SK-N-SH (cell line): ENCODE measurements around the gene VAMP7. TPM values are rescaled to one million over a fixed set of nuclear protein-coding genes. Genes with fewer than 3 reads are reported as not detected.

ENCODE experiments used
- CTCF ChIA-PET: fragments of 300-600, 350-600 bp; formaldehyde crosslinking; extraction: SDS; loops from one replicate; lab custom pipeline; 2021; lab: Yijun Ruan, JAX
- POLR2A ChIA-PET: fragments of 350-600 bp; sonication (Branson Sonifier 250); formaldehyde crosslinking; extraction: SDS; loops from one replicate; lab custom pipeline; 2020; ENCODE audit warnings: antibody characterized with exemption, inconsistent platforms; lab: Yijun Ruan, JAX
- DNase-seq: peaks from one replicate; pipeline ENCODE4 v3.0.0; 2012
- H2AFZ ChIP-seq: fragments of 200-600 bp; sonication (generic); 2 replicates; pipeline ENCODE4 v1.8.1; 2016; ENCODE audit warnings: antibody characterized with exemption, mild to moderate bottlenecking, low read depth
- H3F3A ChIP-seq: fragments of 200-600 bp; sonication (generic); replicated peaks from 2 replicates; pipeline ENCODE3; 2016; ENCODE audit warnings: antibody characterized with exemption, mild to moderate bottlenecking; ENCODE audit not compliant: insufficient read depth
- H3K27ac ChIP-seq, 2 experiments: fragments of 200-500 bp in 1 of 2; fragments of 200-600 bp in 1 of 2; sonication (Bioruptor generic) in 1 of 2; sonication (generic), shearing (Covaris generic) in 1 of 2; 2 replicates each; pipeline versions ENCODE4 v1.5.1 to v1.6.1; 2014 to 2016; ENCODE audit warnings: low read depth in 2 of 2, inconsistent platforms in 1 of 2, low read length in 1 of 2, mild to moderate bottlenecking in 1 of 2, mixed read lengths in 1 of 2
- H3K27me3 ChIP-seq: fragments of 200-600 bp; sonication (generic), shearing (Covaris generic); 2 replicates; pipeline ENCODE4 v1.6.1; 2016; ENCODE audit warnings: mixed run types; ENCODE audit not compliant: insufficient read depth
- H3K36me3 ChIP-seq, 2 experiments: fragments of 200-500 bp in 1 of 2; fragments of 200-600 bp in 1 of 2; sonication (Bioruptor generic) in 1 of 2; sonication (generic) in 1 of 2; replicated peaks in 1 of 2; 2 replicates each; pipeline versions ENCODE3 to v1.5.1; 2014 to 2016; ENCODE audit warnings: low read length in 1 of 2, mild to moderate bottlenecking in 1 of 2; ENCODE audit not compliant: insufficient read depth in 2 of 2, control insufficient read depth in 1 of 2
- H3K4me1 ChIP-seq, 2 experiments: fragments of 200-500 bp in 1 of 2; fragments of 200-600 bp in 1 of 2; sonication (Bioruptor generic) in 1 of 2; sonication (generic), shearing (Covaris generic) in 1 of 2; 2 replicates each; pipeline versions ENCODE4 v1.5.1 to v1.6.1; 2014 to 2016; ENCODE audit warnings: low read depth in 1 of 2, low read length in 1 of 2, mixed run types in 1 of 2; ENCODE audit not compliant: insufficient read depth in 2 of 2, control insufficient read depth in 1 of 2
- H3K4me2 ChIP-seq: fragments of 200-600 bp; sonication (generic), shearing (Covaris generic); 2 replicates; pipeline ENCODE4 v1.6.1; 2017; ENCODE audit warnings: mixed run types
- H3K4me3 ChIP-seq, 2 experiments: fragments of 200-500 bp in 1 of 2; fragments of 200-600 bp in 1 of 2; sonication (Bioruptor generic) in 1 of 2; sonication (generic), shearing (Covaris generic) in 1 of 2; 2 replicates each; pipeline versions ENCODE4 v1.5.1 to v1.8.1; 2014 to 2016; ENCODE audit warnings: low read depth in 2 of 2, inconsistent platforms in 1 of 2, low read length in 1 of 2, mild to moderate bottlenecking in 1 of 2, mixed read lengths in 1 of 2, moderate library complexity in 1 of 2
- H3K79me2 ChIP-seq: fragments of 200-600 bp; sonication (generic); 2 replicates; pipeline ENCODE4 v1.8.1; 2017; ENCODE audit warnings: mild to moderate bottlenecking; ENCODE audit not compliant: insufficient read depth
- H3K9ac ChIP-seq: fragments of 200-600 bp; sonication (generic); 2 replicates; pipeline ENCODE4 v1.6.1; 2017; ENCODE audit warnings: mixed run types
- H3K9me2 ChIP-seq: fragments of 200-600 bp; sonication (generic); 2 replicates; pipeline ENCODE4 v1.6.1; 2017; ENCODE audit warnings: mixed run types
- H3K9me3 ChIP-seq: fragments of 200-600 bp; sonication (generic); 2 replicates; pipeline ENCODE4 v1.6.1; 2017; ENCODE audit warnings: mixed run types, mild to moderate bottlenecking, moderate library complexity
- H4K20me1 ChIP-seq: fragments of 200-600 bp; sonication (generic); 2 replicates; pipeline ENCODE4 v1.6.1; 2017; ENCODE audit warnings: mild to moderate bottlenecking, mixed run types; ENCODE audit not compliant: insufficient read depth
- CHD2 ChIP-seq: fragments of 150-350 bp; IDR thresholded peaks from 2 replicates; pipeline ENCODE4 v1.6.1; 2018; ENCODE audit warnings: low read length; ENCODE audit not compliant: partially characterized antibody
- ELF1 ChIP-seq: IDR thresholded peaks from 2 replicates; pipeline ENCODE4 v1.4.0; 2012
- EZH2phosphoT487 ChIP-seq: fragments of 200-600 bp; sonication (generic); IDR thresholded peaks from 2 replicates; pipeline ENCODE4 v1.6.1; 2017; ENCODE audit warnings: low read depth, mixed run types, mild to moderate bottlenecking, antibody characterized with exemption, moderate library complexity, borderline replicate concordance
- FOXM1 ChIP-seq: IDR thresholded peaks from 2 replicates; pipeline ENCODE4 v1.4.0; 2012; ENCODE audit warnings: low read depth, mild to moderate bottlenecking
- GABPA ChIP-seq: IDR thresholded peaks from 2 replicates; pipeline ENCODE4 v1.4.0; 2012; ENCODE audit warnings: low read depth, mild to moderate bottlenecking
- MEF2A ChIP-seq: IDR thresholded peaks from 2 replicates; pipeline ENCODE4 v1.4.0; 2012; ENCODE audit warnings: low read depth, borderline replicate concordance
- MXI1 ChIP-seq: IDR thresholded peaks from 2 replicates; pipeline ENCODE4 v1.6.1; 2012; ENCODE audit warnings: mild to moderate bottlenecking, low read depth, low read length, improper control_type of control experiment
- NFIC ChIP-seq: IDR thresholded peaks from 2 replicates; pipeline ENCODE4 v1.4.0; 2012; ENCODE audit warnings: borderline replicate concordance
- NRF1 ChIP-seq: IDR thresholded peaks from 2 replicates; pipeline ENCODE4 v1.6.1; 2012; ENCODE audit warnings: low read depth, mild to moderate bottlenecking, low read length
- POLR2AphosphoS5 ChIP-seq: IDR thresholded peaks from 2 replicates; pipeline ENCODE4 v1.6.1; 2012; ENCODE audit warnings: low read depth, low read length
- RAD21 ChIP-seq: IDR thresholded peaks from 2 replicates; pipeline ENCODE4 v1.6.1; 2012; ENCODE audit warnings: mild to moderate bottlenecking, low read length
- REST ChIP-seq: IDR thresholded peaks from 2 replicates; pipeline ENCODE4 v1.6.1; 2012; ENCODE audit warnings: mild to moderate bottlenecking, low read depth, low read length, moderate library complexity
- RFX5 ChIP-seq: IDR thresholded peaks from 2 replicates; pipeline ENCODE4 v1.6.1; 2012; ENCODE audit warnings: mild to moderate bottlenecking, improper control_type of control experiment, low read length
- SIN3A ChIP-seq: IDR thresholded peaks from 2 replicates; pipeline ENCODE4 v1.6.1; 2012; ENCODE audit warnings: low read depth, mild to moderate bottlenecking, low read length, moderate library complexity, borderline replicate concordance
- TAF1 ChIP-seq: IDR thresholded peaks from 2 replicates; pipeline ENCODE4 v1.6.1; 2012; ENCODE audit warnings: low read depth, mild to moderate bottlenecking, low read length, moderate library complexity, borderline replicate concordance
- TCF12 ChIP-seq: IDR thresholded peaks from 2 replicates; pipeline ENCODE4 v1.4.0; 2012
- USF1 ChIP-seq: IDR thresholded peaks from 2 replicates; pipeline ENCODE4 v1.4.0; 2012; ENCODE audit warnings: low read depth, borderline replicate concordance
- ZBTB33 ChIP-seq: IDR thresholded peaks from 2 replicates; pipeline ENCODE4 v1.4.0; 2012; ENCODE audit warnings: low read depth, borderline replicate concordance
- WGBS: methylation state at CpG from one replicate; pipeline ENCODE4 v1.1.6; 2017; ENCODE audit warnings: low lambda C conversion rate; 5-methylcytosine and 5-hydroxymethylcytosine counted together
- polyA plus RNA-seq, 3 experiments: library from polyadenylated mRNA; depleted of rRNA; stranded (reverse); fragments of >200 nt; gene quantifications; 2 replicates each; pipeline ENCODE4 v1.2.3, GENCODE V29; 2012

Gene VAMP7
- polyA plus RNA-seq, 1 of the 3 experiments (the other 2 are of a cell fraction) = 23.9 TPM

GRCh38 chrX:155954793-155955192, 73.6 kb downstream of the VAMP7 start:
- DNase-seq = no peak
- H2AFZ ChIP-seq = no peak overlapping the region
- 0% methylated on average over 1 of the region's 1 CpG for WGBS

More at GRCh38 chrX:155954793-155955192, 73.6 kb downstream of the VAMP7 start:
- Histone ChIP-seq H3F3A (no peaks in the 10 kb centered on the region), H3K4me2 (no peak overlapping the region), H3K9ac (no peak overlapping the region), H3K79me2 (no peaks in the 10 kb centered on the region), H3K4me1 (no peaks in the 10 kb centered on the region), H3K9me2 (no peaks in the 10 kb centered on the region)
- TF ChIP-seq NFIC (no peak), CHD2 (no peak), SIN3A (no peak), MEF2A (no peak), GABPA (no peak), RAD21 (no peak), ELF1 (no peak), FOXM1 (no peak), POLR2AphosphoS5 (no peak), EZH2phosphoT487 (no peak), USF1 (no peak), REST (no peak), RFX5 (no peak), NRF1 (no peak), TCF12 (no peak), TAF1 (no peak), ZBTB33 (no peak), MXI1 (no peak)
- TF ChIP-seq, all 33 proteins: peak for 0
- ChIA-PET CTCF (no interaction called here), POLR2A (no interaction called here)
- Histone ChIP-seq H3K36me3 (no peaks in the 10 kb centered on the region), H4K20me1 (no peaks in the 10 kb centered on the region), H3K27me3 (no peaks in the 10 kb centered on the region), H3K4me3 (no peak overlapping the region), H3K27ac (no peak overlapping the region), H3K9me3 (no peaks in the 10 kb centered on the region)
